Activated CD8-positive, alpha-beta memory T cell treated with anti-CD3 and anti-CD28 coated beads, Interleukin-2, amount 10 ng/mL, durations not matched to agents 7 days and 5 days (primary cell): ENCODE measurements around the gene BTBD17. TPM values are rescaled to one million over a fixed set of nuclear protein-coding genes. Genes with fewer than 3 reads are reported as not detected.

Source experiments
- ATAC-seq: fragments of 150-1000 bp; cut with Tn5 transposase; one replicate; pipeline ENCODE4 v1.10.0; 2021; ENCODE audit warnings: moderate library complexity
- CTCF ChIA-PET: fragments of 350-600 bp; sonication (Branson Sonifier 250); formaldehyde crosslinking; loops from one replicate; lab custom pipeline; 2021; ENCODE audit warnings: antibody characterized with exemption; lab: Charles Lee
- DNase-seq: peaks from one replicate; pipeline ENCODE4 v3.0.0-alpha.2; 2020
- H3K27ac Mint-ChIP-seq: one replicate; pipeline ENCODE4 v1.8.0; 2021; ENCODE audit warnings: mild to moderate bottlenecking, mixed read lengths
- H3K27me3 Mint-ChIP-seq: one replicate; pipeline ENCODE4 v1.8.0; 2021; ENCODE audit warnings: mixed read lengths
- H3K36me3 Mint-ChIP-seq: one replicate; pipeline ENCODE4 v1.8.0; 2021; ENCODE audit warnings: mild to moderate bottlenecking, mixed read lengths
- H3K4me1 Mint-ChIP-seq: one replicate; pipeline ENCODE4 v1.8.0; 2021; ENCODE audit warnings: mixed read lengths
- H3K4me3 Mint-ChIP-seq: one replicate; pipeline ENCODE4 v1.8.0; 2021; ENCODE audit warnings: mild to moderate bottlenecking, moderate library complexity, mixed read lengths
- H3K9me3 Mint-ChIP-seq: one replicate; pipeline ENCODE4 v1.8.0; 2022; ENCODE audit warnings: low read depth, mixed read lengths
- total RNA-seq, 2 experiments: library from RNA; stranded (reverse); gene quantifications; one replicate each; pipeline ENCODE4 v1.2.3, GENCODE V29; 2021

Gene BTBD17
- total RNA-seq, 2 experiments from 2014 or later, result not detected

- peaks cover 10% of the 10 kb centered on the region for H3K27me3 Mint-ChIP-seq
- ATAC-seq (no peak), DNase-seq (no peak)
- H3K9me3 Mint-ChIP-seq, result no peaks in the 10 kb centered on the region
- CTCF ChIA-PET, result interaction anchor here (0.8 to 6.9 kb wide), 9 partner anchors 10 to 151 kb away, joined by 3 to 74 read pairs (median 4); partner anchors contain the start of genes BTBD17 and GPR142
- no peaks in the 10 kb centered on the region for H3K36me3 Mint-ChIP-seq
- no peak overlapping the region for H3K4me3 Mint-ChIP-seq
- H3K4me1 Mint-ChIP-seq, result peaks cover 10% of the 10 kb centered on the region
- H3K27ac Mint-ChIP-seq, result no peak overlapping the region
These were observed 19.5 kb upstream of the BTBD17 start for GRCh38 chr17:74380959-74381808.

DNA sequence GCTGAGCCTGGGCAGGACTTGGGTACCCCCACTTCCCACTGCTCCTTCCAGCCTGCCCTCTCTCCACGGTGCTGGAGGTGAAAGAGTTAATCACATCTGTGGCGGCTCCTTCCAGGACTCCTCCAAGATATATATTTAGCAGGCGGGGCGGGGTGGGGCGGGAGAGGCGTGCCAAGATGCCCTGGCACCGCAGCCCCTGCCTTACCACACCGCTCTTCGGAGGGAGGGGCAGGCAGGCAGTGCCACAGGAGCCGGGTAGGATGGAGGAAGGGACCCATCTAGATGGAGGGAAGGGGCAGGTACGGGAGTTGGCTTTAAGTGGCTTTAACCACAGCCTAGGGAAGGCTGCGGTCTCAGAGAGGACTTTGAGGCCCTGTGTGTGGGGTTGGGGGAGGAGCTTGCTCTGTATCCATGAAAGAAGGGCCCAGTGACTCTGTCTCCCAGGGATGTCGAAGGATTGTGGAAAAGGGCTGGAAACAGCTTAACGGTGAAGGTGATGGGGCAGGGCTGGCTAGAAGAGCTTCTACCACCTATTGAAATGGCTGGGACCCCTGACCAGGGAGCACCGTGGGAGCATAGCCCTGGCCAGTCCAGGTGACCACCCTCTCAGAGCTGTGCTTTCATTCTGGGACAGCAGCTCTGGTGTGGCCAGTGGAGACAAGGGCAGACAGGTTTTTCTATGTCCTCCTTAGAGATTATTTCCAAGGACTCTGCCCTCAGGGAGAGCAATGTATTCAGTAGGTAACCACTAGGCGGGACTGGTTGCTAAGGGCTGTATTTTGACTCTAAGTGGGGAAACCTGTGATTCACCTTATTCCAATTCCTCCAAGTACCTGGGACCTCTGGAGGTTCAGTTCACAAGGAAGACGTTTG is 18.7 kb upstream of the BTBD17 start:
- ATAC-seq, result no peak
- Mint-ChIP-seq H3K9me3 (no peaks in the 10 kb centered on the region), H3K4me1 (peaks cover 10% of the 10 kb centered on the region), H3K36me3 (no peaks in the 10 kb centered on the region), H3K27ac (no peak overlapping the region), H3K27me3 (peaks cover 12% of the 10 kb centered on the region), H3K4me3 (no peak overlapping the region)
- no peak for DNase-seq
- CTCF ChIA-PET, result interaction anchor here (0.8 to 6.9 kb wide), 17 partner anchors 9 to 277 kb away, joined by 3 to 74 read pairs (median 4); partner anchors contain the start of genes BTBD17, CD300LD and GPR142

DNA sequence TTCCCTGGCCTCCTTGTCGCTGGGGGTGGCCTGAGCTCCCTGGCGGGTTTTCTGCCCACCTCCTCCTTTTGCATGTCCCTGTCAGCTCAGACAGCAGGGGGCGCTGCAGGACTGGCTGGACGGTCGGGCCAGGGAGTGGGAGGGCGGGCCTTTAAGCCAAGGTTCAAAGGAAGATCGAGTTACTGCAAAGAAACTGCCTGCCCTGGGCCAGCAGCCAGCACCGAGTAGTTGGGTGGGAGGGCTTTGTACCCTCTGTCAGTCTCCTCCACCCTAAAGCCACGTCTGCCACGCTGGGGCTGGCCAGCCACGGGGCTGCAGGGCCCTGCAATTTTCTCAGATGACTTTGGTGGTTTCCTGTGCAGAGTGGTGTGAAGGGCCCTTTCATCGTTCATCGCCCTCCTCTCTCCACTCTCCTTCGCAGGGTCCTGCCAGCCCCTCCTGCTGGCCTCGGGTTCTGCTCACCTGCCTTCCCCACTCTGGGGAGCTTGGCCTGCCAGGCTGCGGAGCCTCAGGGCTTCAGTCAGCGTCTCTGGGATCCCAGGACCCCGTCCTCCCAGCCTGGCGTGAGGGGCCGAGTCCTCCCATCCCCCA is 17.9 kb upstream of the BTBD17 start:
- H3K4me3 Mint-ChIP-seq, result no peak overlapping the region
- H3K4me1 Mint-ChIP-seq, result peaks cover 10% of the 10 kb centered on the region
- CTCF ChIA-PET, result interaction anchor here (0.5 to 6.9 kb wide), 45 partner anchors 10 to 517 kb away, joined by 3 to 74 read pairs (median 4); partner anchors contain the start of genes BTBD17, CD300LD and GPR142
- no peak overlapping the region for H3K27ac Mint-ChIP-seq
- DNase-seq (peak; percentile 94), ATAC-seq (peak; percentile 94)
- peaks cover 15% of the 10 kb centered on the region for H3K27me3 Mint-ChIP-seq
- no peaks in the 10 kb centered on the region for H3K36me3 Mint-ChIP-seq
- H3K9me3 Mint-ChIP-seq, result no peaks in the 10 kb centered on the region

GRCh38 chr17:74374858-74375257 is 13.2 kb upstream of the BTBD17 start:
- Mint-ChIP-seq H3K27ac (no peak overlapping the region), H3K4me3 (no peak overlapping the region), H3K36me3 (no peaks in the 10 kb centered on the region), H3K27me3 (peaks cover 14% of the 10 kb centered on the region), H3K4me1 (peaks cover 6% of the 10 kb centered on the region), H3K9me3 (no peaks in the 10 kb centered on the region)
- ATAC-seq (no peak), DNase-seq (no peak)
- CTCF ChIA-PET, result interaction anchor here (1.8 to 2.0 kb wide), 2 partner anchors 82 to 118 kb away, joined by 4 to 6 read pairs; no protein-coding TSS in a partner anchor

- DNase-seq (no peak), ATAC-seq (no peak)
- Mint-ChIP-seq H3K9me3 (no peaks in the 10 kb centered on the region), H3K36me3 (no peaks in the 10 kb centered on the region), H3K4me1 (peaks cover 6% of the 10 kb centered on the region), H3K4me3 (no peak overlapping the region), H3K27me3 (peaks cover 14% of the 10 kb centered on the region), H3K27ac (no peak overlapping the region)
- CTCF ChIA-PET, result interaction anchor here (1.0 to 1.5 kb wide), 3 partner anchors 13 to 120 kb away, joined by 3 to 4 read pairs (median 3); no protein-coding TSS in a partner anchor
These were observed 12.4 kb upstream of the BTBD17 start for GRCh38 chr17:74373838-74374606.

- ATAC-seq, result no peak
- Mint-ChIP-seq H3K27me3 (peaks cover 6% of the 10 kb centered on the region), H3K4me3 (no peak overlapping the region), H3K27ac (no peak overlapping the region), H3K9me3 (no peaks in the 10 kb centered on the region), H3K36me3 (no peaks in the 10 kb centered on the region), H3K4me1 (peaks cover 12% of the 10 kb centered on the region)
- no peak for DNase-seq
- CTCF ChIA-PET, result no interaction called here
These were observed 10.8 kb upstream of the BTBD17 start for GRCh38 chr17:74372426-74372825.

- ATAC-seq, result no peak
- no peaks in the 10 kb centered on the region for H3K9me3 Mint-ChIP-seq
- peaks cover 6% of the 10 kb centered on the region for H3K27me3 Mint-ChIP-seq
- no peak overlapping the region for H3K4me3 Mint-ChIP-seq
- H3K36me3 Mint-ChIP-seq, result no peaks in the 10 kb centered on the region
- DNase-seq, result no peak
- H3K27ac Mint-ChIP-seq, result no peak overlapping the region
- peaks cover 12% of the 10 kb centered on the region for H3K4me1 Mint-ChIP-seq
- CTCF ChIA-PET, result interaction anchor here (1.5 to 5.3 kb wide), 2 partner anchors 67 to 85 kb away, joined by 6 to 32 read pairs; no protein-coding TSS in a partner anchor
These were observed 10.0 kb upstream of the BTBD17 start for GRCh38 chr17:74371653-74372147.

DNA sequence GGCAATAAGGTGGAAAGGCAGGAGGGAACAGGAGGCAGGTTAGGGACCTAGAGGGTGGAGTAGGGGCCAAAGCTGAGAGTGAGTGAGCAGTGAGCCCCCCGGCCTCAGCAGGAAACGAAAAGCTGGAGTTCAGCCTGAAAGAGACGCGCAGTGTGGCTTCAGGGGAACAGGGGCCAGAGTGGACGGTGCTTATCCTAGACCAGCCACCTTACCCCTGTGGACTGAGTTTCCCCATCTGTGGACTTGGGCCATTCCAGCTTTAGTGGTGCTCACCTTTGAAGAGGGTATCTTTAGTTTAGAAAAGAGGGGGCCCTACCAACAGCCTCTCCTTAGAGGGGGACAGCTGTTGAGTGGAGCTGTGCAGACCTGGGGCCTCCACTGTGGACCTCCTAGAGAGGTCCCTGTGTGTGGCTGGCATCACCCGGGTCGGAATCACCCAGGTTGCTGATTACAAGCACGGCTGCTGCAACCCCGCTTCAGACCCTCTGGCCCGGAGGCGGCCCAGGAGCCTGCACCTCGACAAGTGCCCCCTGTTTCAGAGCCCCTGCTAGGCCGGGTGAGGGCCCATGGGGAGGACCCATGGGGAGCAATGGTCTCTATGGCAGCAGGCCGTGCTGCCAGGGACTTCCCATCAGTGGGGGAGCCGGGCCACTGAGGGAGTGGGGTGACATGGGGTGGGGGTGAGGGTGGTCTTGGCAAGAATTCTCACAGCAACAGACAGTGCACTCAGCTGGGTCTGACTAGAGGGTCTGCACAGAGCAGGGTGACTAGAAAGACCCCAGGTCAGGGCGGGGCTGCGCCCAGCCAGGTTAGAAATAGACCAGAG is 8.2 kb upstream of the BTBD17 start:
- DNase-seq (no peak), ATAC-seq (no peak)
- Mint-ChIP-seq H3K4me3 (no peak overlapping the region), H3K27ac (no peak overlapping the region), H3K36me3 (no peaks in the 10 kb centered on the region), H3K4me1 (peaks cover 12% of the 10 kb centered on the region), H3K27me3 (peaks cover 3% of the 10 kb centered on the region), H3K9me3 (no peaks in the 10 kb centered on the region)
- CTCF ChIA-PET, result interaction anchor here (0.5 to 5.3 kb wide), 16 partner anchors 9 to 1626 kb away, joined by 3 to 109 read pairs (median 20); partner anchors contain the start of gene BTBD17

GRCh38 chr17:74369221-74369620 is 7.6 kb upstream of the BTBD17 start:
- no peak overlapping the region for H3K4me3 Mint-ChIP-seq
- no peaks in the 10 kb centered on the region for H3K27me3 Mint-ChIP-seq
- H3K4me1 Mint-ChIP-seq, result peaks cover 12% of the 10 kb centered on the region
- no peaks in the 10 kb centered on the region for H3K9me3 Mint-ChIP-seq
- ATAC-seq, result peak; percentile 76
- CTCF ChIA-PET, result interaction anchor here (0.5 to 5.3 kb wide), 35 partner anchors 8 to 1627 kb away, joined by 3 to 109 read pairs (median 6); partner anchors contain the start of gene BTBD17
- H3K36me3 Mint-ChIP-seq, result no peaks in the 10 kb centered on the region
- DNase-seq, result peak; percentile 76
- H3K27ac Mint-ChIP-seq, result no peak overlapping the region

- ATAC-seq, result peak; percentile 75
- peak; percentile 78 for DNase-seq
- no peaks in the 10 kb centered on the region for H3K27me3 Mint-ChIP-seq
- no peak overlapping the region for H3K27ac Mint-ChIP-seq
- CTCF ChIA-PET, result interaction anchor here (0.6 to 5.3 kb wide), 55 partner anchors 7 to 494 kb away, joined by 3 to 109 read pairs (median 5); partner anchors contain the start of genes BTBD17, CD300H, CD300LB and TTYH2
- H3K9me3 Mint-ChIP-seq, result no peaks in the 10 kb centered on the region
- H3K36me3 Mint-ChIP-seq, result no peaks in the 10 kb centered on the region
- peaks cover 12% of the 10 kb centered on the region for H3K4me1 Mint-ChIP-seq
- no peak overlapping the region for H3K4me3 Mint-ChIP-seq
These were observed 6.8 kb upstream of the BTBD17 start for GRCh38 chr17:74368341-74369081.

DNA sequence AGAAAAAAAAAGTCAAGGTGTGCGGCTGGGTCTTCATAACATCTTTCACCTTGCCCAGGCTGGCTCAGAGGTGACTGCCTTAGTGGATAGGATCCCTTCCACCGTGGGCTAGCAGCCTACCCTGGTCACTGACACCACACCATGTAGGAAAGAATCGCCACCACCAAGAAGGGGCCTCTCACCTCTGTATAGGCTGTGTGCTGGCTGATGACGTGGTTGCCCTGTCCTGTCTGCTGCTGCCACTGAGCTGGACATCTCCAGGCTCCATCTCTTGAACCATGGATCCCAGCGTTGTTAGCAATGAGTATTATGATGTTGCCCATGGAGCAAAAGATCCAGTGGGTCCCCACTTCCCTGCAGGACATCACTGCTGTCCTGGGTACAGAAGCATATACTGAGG is 5.5 kb upstream of the BTBD17 start, which contains the start of gene GPR142:
Gene GPR142 (plus strand): TSS at position 301 of the 400 bp plus-strand sequence. CDS start 2,035 bp downstream, outside the sequence.
- no peak within 1 kb of the TSS for H3K4me3 Mint-ChIP-seq
- H3K27ac Mint-ChIP-seq, result no peak within 1 kb of the TSS
- peaks cover 3% of the 10 kb centered on the region for H3K27me3 Mint-ChIP-seq
- H3K4me1 Mint-ChIP-seq, result peaks cover 12% of the 10 kb centered on the region
- CTCF ChIA-PET, result interaction anchor here (0.5 to 5.3 kb wide), 34 partner anchors 10 to 378 kb away, joined by 3 to 109 read pairs (median 8); partner anchors contain the start of genes CD300H and CD300LB
- H3K9me3 Mint-ChIP-seq, result no peaks in the 10 kb centered on the region
- H3K36me3 Mint-ChIP-seq, result no peaks in the 10 kb centered on the region
- DNase-seq (no peak), ATAC-seq (no peak)
